HG03460 (cell line): ENCODE data around the gene FNDC11.
"Not testable (repeated sequence)": the region's sequence is repeated elsewhere in the genome, so short reads cannot be mapped to it uniquely, and the experiment has no call there.

Experiments used
- ATAC-seq: cut with Tn5 transposase; IDR thresholded peaks from one replicate; pipeline ENCODE4 v1.9.1; 2021; ENCODE audit not compliant: unreplicated experiment

The FNDC11 gene

DNA sequence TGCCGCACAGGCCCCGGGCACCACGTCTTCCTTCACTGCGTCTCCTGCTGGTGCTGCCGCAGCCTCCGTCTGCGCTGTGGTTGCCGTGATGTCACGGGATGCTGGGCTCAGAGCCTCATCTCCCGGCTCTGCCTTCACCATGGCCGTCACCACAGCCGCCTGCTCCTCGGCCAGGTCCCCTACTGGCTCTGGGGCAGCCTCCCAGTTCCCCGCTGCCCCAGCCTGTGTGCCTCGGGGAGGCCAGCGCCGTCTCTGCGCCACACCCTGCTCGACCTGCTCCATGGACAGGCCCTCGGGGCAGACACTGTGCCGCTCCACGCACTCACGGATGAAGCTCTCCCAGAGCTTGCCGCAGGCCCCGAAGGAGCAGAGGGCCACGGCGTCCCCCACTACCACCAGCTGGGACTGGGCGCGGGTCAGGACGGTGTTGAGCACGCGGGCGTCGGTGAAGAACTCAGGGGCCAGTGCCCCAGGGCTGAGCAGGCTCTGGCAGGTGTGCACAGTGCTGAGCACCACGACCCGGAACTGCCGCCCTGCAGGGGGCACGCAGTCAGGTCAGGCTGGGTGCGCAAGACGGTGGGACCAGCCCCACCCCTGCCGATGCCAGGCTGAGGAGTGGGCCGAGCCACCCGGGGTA lies 11.9 kb downstream of the FNDC11 start:
- no peak for ATAC-seq

DNA sequence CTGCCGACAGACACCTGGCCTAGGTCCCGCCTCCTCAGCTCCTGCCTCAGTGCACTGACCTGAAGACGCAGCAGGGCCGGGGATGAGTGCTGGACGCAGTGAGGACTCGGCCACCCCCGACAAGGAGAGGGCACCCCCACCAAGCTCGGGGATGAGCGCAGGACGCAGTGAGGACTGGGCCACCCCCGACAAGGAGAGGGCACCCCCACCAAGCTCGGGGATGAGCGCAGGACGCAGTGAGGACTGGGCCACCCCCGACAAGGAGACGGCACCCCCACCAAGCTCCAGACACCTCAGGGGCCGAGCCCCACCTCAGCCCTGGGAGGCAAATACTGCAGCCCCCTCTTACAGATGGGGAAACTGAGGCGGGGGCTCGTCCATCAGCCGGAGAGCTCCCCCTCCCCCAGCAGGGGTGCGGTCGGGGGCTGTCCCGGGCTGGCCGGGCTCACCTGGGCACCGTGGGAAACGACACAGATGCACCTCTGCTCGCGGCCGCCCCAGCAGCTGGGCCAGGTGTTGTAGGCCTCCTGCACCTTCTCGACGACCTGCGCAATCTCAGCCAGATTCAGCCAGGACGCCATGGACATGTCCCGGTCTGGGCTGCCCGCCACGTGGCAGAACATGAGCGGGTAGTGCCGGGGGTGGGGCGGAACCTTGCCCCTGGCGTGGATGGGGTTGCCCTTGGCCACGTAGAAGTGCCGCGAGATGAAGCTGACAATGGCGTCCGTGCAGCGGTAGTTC lies 12.6 kb downstream of the FNDC11 start:
- ATAC-seq: no peak

DNA sequence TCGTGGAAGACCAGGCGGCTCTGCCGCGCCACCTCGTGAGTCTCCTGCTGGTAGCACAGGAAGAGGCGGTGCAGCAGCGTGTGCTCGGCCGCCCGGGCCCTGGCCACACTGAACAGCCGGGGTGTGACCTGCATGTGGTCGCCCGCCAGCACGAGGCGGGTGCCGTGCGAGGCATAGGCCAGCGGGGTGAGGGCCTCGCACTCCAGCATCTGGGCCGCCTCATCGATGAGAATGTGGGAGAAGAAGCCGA lies 13.1 kb downstream of the FNDC11 start:
- ATAC-seq: no peak

DNA sequence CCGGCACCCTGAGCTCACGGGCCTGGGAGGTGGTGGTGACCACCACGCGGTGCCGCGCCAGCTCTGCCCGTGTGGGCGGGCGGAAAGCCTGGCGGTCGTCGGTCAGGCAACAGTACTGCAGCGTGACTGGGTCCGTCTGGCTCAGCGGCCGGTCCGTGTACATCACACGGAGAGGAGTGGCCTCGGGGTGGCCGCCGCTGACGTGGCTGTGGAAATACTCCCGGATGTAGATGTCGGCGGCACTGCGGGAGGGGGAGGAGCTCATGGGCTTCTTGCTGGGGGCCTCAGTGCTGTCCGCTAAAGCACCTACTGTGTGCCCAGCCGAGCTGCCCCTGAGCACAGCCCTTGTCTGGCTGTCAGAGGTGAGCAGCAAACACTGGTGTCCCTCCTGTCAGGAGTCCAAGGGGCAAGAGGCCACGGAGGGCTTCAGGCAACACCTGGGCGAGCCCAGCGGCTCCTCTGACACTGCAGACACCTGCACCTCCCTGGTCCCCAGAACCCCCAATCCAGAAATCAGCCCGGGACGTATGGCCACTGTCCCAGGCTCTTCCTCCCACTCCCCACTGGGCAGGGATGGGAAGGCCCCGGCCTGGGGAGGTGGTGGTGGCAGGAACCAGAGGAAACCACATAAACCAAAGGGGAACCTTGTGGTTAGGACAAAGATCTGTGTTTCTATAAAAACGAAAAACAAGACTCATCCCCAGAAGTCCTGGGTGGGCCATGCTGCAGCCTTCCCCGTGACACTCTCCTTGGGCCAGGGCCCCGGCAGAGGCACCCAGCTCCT lies 13.6 kb downstream of the FNDC11 start:
- peak; percentile 69 for ATAC-seq

GRCh38 chr20:63568170-63568981 lies 14.4 kb downstream of the FNDC11 start:
- peak; percentile 6 for ATAC-seq

DNA sequence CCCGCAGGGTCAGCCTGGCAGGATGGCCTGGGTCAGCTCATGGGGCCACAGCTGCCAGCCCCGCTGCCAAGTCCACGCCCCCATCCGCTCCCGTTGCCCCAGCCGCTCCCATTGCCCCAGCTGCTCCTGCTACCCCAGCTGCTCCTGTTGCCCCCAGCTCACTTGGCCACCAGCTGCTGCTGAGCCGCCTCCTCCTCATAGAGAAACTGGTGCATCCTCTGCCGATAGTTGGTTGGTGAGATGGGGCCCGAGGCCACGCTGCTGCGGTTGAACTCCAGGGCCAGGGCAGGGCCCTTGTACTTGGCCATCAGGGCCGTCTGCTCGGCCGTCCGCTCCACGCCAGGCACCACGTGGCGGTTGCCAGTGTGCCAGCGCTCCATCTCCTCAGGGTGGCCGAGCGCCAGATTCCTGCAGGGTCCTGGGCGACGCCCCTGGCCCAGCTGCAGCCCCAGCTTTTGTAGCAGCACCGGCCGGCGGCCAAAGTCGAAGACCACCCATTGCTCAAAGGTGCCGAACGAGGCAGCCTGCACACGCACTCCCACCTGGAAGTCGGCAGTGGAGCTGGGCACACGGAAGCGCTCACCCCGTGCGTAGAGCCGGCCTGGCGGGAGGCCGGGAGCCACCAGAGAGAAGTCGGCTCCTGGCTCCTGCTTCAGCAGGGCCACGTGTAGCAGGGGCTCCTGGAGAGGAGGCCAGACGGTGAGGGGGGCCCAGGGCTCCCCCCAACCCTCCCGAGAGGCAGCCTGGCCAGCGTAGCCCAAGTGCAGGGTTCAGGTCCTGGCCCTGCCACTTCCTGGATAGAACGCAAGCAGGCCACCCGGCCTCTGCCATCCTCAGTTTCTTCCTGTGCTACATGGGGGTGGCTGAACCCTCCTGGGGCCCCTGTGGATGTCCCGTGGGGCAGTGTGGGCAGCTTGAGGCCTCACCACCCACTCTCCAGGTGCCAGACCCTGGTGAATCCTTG lies 15.3 kb downstream of the FNDC11 start:
- no peak for ATAC-seq

- no peak for ATAC-seq
Measured at GRCh38 chr20:63570281-63571086, 16.5 kb downstream of the FNDC11 start.

DNA sequence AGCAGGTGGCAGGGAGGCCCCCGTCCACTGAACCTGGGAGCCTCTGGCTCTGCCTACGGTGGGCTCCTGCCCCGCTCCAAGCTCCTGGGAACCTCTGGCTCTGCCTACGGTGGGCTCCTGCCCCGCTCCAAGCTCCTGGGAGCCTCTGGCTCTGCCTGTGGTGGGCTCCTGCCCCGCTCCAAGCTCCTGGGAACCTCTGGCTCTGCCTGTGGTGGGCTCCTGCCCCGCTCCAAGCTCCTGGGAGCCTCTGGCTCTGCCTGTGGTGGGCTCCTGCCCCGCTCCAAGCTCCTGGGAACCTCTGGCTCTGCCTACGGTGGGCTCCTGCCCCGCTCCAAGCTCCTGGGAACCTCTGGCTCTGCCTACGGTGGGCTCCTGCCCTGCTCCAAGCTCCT lies 17.1 kb downstream of the FNDC11 start:
- ATAC-seq: not testable (repeated sequence)

GRCh38 chr20:63572071-63572787 lies 18.3 kb downstream of the FNDC11 start:
- no peak for ATAC-seq

GRCh38 chr20:63572788-63573646 lies 19.1 kb downstream of the FNDC11 start:
- ATAC-seq: no peak

DNA sequence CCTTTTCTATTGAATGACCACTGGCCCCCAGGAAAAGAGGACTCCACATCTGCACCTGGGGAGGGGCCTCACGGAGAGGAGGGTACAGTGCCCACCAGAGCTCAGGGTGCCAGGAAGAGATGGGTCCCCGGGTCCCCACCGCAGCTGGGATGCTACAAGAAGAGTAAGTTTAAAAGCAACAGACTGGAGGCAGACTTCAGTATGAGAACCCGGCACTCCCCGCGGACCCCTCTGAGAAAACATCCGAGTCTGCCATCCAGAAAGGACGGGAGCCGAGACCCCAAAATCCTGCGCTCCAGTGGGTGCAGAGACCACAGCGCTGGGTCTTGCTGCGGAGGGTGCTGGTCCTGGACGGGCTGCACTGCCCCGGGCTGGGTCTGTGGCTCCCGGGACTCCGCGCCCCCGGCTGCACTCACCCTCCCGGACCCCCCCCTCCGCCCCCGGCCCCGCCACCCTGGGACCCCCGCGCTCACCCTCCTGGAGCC lies 19.7 kb downstream of the FNDC11 start:
- no peak for ATAC-seq

DNA sequence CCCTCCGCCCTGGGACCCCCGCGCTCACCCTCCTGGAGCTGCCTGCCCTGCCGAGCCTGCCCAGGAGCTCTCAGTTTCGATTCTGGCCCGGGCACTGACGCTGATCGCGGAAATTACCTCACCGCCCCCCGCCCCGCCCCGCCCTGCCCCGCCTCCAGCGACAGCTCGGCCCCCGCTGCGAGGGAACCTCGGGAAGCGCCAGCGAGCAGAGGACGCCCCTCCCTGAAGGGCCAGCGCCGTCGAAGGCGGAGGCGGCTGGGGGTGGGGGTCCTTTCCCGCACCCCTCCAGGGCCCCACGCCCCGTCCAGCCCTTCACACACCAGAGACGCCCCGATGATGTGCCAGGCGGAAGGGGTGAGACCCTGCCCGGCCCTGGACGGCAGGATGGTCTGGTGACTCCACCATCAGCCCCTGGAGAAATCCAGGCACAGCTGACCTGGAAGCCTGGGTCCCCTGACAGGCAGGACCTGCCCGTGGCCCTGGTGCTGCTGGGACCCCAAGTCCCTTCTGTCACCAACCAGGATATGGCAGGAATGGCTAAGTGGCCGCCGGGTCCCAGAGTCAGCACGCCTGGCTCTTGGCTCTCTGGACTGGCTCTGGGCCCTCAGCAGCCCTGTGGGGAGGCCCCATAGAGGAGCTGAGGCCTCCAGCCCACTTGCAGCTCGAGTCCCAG lies 20.3 kb downstream of the FNDC11 start, which contains the start of gene HELZ2:
HELZ2 (minus strand) TSS at position 84 of the 673 bp plus-strand sequence. CDS start 1,854 bp downstream, outside the sequence.
- no peak for ATAC-seq

DNA sequence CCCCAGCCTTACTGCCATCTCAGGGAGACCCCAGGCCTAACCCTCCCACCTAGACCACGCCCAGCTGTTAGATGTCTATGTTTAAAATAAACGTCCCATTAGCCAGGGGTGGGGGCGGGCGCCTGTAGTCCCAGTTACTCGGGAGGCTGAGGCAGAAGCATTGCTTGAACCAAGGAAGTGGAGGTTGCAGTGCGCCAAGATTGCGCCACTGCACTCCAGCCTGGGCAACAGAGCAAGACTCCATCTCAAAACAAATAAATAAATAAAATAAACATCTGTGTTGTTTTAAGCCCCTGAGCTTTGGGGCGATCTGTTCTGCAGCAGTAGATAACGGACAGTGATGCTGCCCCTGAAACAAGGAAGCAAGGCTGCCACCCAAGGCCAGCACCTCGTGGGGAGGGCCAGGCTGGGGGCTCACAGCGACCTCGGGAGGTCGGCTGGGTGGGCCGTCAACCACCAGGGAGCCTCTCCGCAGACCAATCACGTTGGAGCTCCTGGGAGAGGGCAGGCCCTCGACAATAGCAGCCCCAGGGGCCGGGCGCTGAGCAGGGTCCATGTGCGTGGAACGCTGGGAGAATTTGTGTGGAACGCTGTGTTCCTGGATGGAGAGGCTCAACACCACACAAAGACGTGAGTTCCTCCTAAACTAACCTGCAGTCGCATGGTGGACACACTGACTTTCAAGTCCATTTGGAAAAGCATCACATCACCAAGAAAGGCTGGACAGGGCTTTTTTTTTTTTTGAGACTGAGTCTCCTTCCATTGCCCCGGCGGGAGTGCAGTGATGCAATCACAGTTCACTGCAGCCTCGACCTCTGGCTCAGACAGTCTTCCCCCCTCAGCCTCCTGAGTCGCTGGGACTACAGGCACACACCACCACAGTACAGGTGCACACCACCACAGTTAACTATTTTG lies 21.1 kb downstream of the FNDC11 start:
- no peak for ATAC-seq

DNA sequence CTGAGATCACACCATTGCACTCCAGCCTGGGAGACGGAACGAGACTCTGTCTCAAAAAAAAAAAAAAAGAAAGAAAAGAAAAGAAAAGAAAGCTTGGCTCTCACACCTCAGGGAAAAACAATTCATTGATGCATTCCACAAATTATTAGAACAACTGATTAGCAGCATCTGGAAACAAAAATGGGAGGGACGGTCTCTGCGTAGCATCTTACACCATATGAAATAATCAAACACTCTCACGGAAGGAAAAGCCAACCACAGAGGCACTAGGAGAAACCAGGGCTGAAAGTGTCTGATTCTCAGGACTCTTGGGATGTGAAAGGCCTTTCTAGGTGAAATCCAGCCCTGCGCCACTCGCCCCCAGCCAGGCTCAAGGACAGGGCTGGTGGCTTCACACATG lies 22.4 kb downstream of the FNDC11 start:
- ATAC-seq: no peak

GRCh38 chr20:63577317-63577894 lies 23.4 kb downstream of the FNDC11 start:
- no peak for ATAC-seq
